ENCODE data around the gene PDCL2.

DNA sequence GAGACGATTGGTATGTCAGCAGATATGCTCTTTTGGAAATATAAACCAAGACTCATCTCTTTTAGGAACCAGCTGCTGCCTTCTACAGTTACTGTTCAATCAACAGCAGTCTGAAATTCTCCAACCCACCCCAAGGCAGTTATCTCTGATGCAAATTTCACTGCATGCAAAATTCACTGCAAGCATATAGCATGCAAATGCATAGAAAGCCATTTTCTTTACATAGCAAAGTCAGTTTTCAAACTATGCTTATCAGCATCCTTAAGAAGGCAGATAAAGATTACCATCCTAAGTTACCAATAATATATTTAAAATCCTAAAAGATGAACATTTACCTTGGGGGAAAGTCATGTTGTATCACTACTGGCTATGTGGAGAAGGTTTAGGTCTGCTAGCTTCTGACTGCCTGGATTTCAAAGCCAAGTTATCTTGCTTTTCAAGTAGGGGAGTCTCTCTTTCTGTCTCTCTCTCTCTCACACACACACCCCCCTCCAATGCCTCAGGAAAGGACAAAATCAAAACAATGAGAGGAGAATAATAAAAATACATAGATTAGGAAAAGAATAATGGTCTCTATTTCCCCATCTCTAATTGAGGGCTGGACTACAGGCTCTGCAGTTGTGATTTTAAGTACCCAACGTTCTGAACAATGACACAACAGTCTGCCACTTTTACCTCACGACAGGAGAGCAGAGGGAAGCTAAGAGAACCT, 42.5 kb upstream of the PDCL2 start:
- TF ChIP-seq EZH2phosphoT487 (IDR thresholded peaks at IDR 0.05; ENCODE audit: low read depth) (no peak), CTCF (IDR thresholded peaks at IDR 0.05; ENCODE audit: low read depth, low read length) (no peak)
